Measurements from ENCODE around the gene NPBWR2.

DNA sequence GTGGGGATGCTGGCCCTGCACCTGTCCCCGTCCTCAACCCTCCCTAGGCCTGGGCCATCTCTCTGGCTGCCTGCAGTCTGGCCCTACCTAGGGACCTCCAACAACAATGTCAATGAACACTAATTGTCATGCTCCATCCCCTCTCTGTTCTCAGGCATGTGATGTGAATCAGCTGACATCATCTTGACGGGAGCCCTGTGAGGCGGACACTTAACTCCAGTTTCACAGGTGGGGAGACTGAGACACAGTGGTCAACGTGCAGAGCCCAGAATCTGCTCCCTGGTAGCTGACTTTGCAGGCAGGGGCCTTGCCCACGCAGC, 45.1 kb downstream of the NPBWR2 start:
- TF ChIP-seq, protein P1, sequence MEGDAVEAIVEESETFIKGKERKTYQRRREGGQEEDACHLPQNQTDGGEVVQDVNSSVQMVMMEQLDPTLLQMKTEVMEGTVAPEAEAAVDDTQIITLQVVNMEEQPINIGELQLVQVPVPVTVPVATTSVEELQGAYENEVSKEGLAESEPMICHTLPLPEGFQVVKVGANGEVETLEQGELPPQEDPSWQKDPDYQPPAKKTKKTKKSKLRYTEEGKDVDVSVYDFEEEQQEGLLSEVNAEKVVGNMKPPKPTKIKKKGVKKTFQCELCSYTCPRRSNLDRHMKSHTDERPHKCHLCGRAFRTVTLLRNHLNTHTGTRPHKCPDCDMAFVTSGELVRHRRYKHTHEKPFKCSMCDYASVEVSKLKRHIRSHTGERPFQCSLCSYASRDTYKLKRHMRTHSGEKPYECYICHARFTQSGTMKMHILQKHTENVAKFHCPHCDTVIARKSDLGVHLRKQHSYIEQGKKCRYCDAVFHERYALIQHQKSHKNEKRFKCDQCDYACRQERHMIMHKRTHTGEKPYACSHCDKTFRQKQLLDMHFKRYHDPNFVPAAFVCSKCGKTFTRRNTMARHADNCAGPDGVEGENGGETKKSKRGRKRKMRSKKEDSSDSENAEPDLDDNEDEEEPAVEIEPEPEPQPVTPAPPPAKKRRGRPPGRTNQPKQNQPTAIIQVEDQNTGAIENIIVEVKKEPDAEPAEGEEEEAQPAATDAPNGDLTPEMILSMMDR (IDR thresholded peaks at IDR 0.05; ENCODE audit: low read depth, low read length): no peak
- TF ChIP-seq POLR2A (IDR thresholded peaks at IDR 0.05; ENCODE audit: extremely low read depth, insufficient read length) (no peak), MYC (IDR thresholded peaks at IDR 0.05; ENCODE audit: low read depth, low read length) (no peak)
- TF ChIP-seq, protein P2, sequence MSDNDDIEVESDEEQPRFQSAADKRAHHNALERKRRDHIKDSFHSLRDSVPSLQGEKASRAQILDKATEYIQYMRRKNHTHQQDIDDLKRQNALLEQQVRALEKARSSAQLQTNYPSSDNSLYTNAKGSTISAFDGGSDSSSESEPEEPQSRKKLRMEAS (IDR thresholded peaks at IDR 0.05; ENCODE audit: low read depth, low read length): no peak
